Activated CD8-positive, alpha-beta T cell treated with anti-CD3 and anti-CD28 coated beads for 36 hours (primary cell): ENCODE data around the gene PPP2R2C. TPM values are rescaled to one million over a fixed set of nuclear protein-coding genes. Genes with fewer than 3 reads are reported as not detected.

Experiments used
- ATAC-seq: fragments of 200-7000 bp; cut with Tn5 transposase; one replicate; pipeline ENCODE4 v1.10.0; 2021; ENCODE audit warnings: mild to moderate bottlenecking, moderate library complexity
- CTCF ChIA-PET: fragments of 350-600 bp; sonication (Branson Sonifier 250); formaldehyde crosslinking; loops from one replicate; lab custom pipeline; 2021; ENCODE audit warnings: antibody characterized with exemption; lab: Charles Lee
- POLR2A ChIA-PET: fragments of 350-600 bp; sonication (Branson Sonifier 250); formaldehyde crosslinking; loops from one replicate; lab custom pipeline; 2021; ENCODE audit warnings: antibody characterized with exemption; lab: Charles Lee
- DNase-seq: peaks from one replicate; pipeline ENCODE4 v3.0.0-alpha.2; 2020
- H3K27ac Mint-ChIP-seq: one replicate; pipeline ENCODE4 v1.8.0; 2021; ENCODE audit warnings: mild to moderate bottlenecking, mixed read lengths
- H3K27me3 Mint-ChIP-seq: one replicate; pipeline ENCODE4 v1.8.0; 2021; ENCODE audit warnings: mixed read lengths
- H3K36me3 Mint-ChIP-seq: one replicate; pipeline ENCODE4 v1.8.0; 2021; ENCODE audit warnings: low read depth, mixed read lengths
- H3K4me1 Mint-ChIP-seq: one replicate; pipeline ENCODE4 v1.8.0; 2021; ENCODE audit warnings: low read depth, mixed read lengths
- H3K4me3 Mint-ChIP-seq: one replicate; pipeline ENCODE4 v1.8.0; 2021; ENCODE audit warnings: mild to moderate bottlenecking, moderate library complexity, mixed read lengths
- H3K9me3 Mint-ChIP-seq: one replicate; pipeline ENCODE4 v1.8.0; 2021; ENCODE audit warnings: mixed read lengths
- intact Hi-C: fragments of 100-400 bp; cut with micrococcal nuclease; formaldehyde crosslinking; loops from one replicate; pipeline ENCODE4 v1.10.0; 2022
- total RNA-seq, 2 experiments: library from RNA; stranded (reverse); gene quantifications; one replicate each; pipeline ENCODE4 v1.2.3, GENCODE V29; 2021
- TF ChIP-seq, protein P1 (sequence below): fragments of 200-600 bp; IDR thresholded peaks from one replicate; pipeline ENCODE4 v1.8.0; 2022; ENCODE audit warnings: antibody characterized with exemption, mild to moderate bottlenecking

PPP2R2C gene
- total RNA-seq, 2 experiments from 2014 or later = not detected

DNA sequence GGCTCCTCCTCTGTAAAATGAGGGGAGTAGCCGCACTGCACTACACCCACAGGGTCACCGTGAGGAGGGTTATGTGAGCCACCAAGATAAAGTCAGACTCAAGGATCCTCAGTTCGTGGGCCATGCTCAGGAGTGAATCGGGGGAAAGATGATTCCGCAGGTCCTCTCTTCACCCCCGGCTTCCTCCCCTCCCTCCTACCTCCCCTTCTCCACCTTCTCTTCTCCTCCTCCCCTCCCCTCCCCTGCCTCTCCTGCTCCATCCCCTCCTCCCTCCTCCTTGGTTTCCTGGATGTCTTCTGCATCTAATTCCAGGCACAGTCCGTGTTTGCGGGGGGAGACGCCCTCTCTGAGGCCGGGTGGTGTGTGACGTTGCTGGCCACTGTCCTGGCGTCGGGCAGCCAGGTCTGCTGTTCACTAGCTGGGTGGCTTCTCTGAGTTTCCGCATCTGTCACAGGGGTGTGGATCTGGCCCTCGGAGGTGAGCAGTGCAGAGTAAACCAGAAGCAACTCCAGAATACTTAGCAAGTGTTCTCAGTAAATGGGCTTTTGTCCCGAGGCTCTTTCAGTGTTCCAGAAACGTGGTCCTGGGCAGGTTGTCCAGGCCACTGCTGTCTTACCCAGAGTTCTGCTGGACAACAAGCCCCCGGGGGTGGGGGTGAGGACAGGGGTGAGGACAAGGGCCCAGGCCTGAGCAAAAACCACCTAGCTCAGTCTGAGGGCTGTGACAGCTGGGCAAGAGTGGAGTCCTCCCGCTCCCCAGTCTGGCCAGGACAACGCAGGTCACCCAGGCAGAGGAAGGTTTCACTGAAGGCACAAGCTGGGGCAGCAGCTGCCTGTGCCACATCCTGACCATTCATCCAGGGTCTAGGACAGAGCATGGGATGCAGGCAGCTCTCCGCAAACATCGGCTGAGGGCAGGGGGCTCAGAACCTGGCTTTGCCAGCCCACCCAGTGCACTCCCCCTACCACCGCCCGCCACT, 92.4 kb downstream of the PPP2R2C start:
- intact Hi-C loops = no loop called here
- no peaks in the 10 kb centered on the region for H3K9me3 Mint-ChIP-seq
- ATAC-seq (no peak), DNase-seq (no peak)
- no peaks in the 10 kb centered on the region for H3K36me3 Mint-ChIP-seq
- no peaks in the 10 kb centered on the region for H3K4me1 Mint-ChIP-seq
- no peak overlapping the region for H3K27ac Mint-ChIP-seq
- no peak overlapping the region for H3K4me3 Mint-ChIP-seq
- ChIA-PET POLR2A (no interaction called here), CTCF (no interaction called here)
- TF ChIP-seq, protein P1, sequence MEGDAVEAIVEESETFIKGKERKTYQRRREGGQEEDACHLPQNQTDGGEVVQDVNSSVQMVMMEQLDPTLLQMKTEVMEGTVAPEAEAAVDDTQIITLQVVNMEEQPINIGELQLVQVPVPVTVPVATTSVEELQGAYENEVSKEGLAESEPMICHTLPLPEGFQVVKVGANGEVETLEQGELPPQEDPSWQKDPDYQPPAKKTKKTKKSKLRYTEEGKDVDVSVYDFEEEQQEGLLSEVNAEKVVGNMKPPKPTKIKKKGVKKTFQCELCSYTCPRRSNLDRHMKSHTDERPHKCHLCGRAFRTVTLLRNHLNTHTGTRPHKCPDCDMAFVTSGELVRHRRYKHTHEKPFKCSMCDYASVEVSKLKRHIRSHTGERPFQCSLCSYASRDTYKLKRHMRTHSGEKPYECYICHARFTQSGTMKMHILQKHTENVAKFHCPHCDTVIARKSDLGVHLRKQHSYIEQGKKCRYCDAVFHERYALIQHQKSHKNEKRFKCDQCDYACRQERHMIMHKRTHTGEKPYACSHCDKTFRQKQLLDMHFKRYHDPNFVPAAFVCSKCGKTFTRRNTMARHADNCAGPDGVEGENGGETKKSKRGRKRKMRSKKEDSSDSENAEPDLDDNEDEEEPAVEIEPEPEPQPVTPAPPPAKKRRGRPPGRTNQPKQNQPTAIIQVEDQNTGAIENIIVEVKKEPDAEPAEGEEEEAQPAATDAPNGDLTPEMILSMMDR = no peak
- H3K27me3 Mint-ChIP-seq = peaks cover 6% of the 10 kb centered on the region

DNA sequence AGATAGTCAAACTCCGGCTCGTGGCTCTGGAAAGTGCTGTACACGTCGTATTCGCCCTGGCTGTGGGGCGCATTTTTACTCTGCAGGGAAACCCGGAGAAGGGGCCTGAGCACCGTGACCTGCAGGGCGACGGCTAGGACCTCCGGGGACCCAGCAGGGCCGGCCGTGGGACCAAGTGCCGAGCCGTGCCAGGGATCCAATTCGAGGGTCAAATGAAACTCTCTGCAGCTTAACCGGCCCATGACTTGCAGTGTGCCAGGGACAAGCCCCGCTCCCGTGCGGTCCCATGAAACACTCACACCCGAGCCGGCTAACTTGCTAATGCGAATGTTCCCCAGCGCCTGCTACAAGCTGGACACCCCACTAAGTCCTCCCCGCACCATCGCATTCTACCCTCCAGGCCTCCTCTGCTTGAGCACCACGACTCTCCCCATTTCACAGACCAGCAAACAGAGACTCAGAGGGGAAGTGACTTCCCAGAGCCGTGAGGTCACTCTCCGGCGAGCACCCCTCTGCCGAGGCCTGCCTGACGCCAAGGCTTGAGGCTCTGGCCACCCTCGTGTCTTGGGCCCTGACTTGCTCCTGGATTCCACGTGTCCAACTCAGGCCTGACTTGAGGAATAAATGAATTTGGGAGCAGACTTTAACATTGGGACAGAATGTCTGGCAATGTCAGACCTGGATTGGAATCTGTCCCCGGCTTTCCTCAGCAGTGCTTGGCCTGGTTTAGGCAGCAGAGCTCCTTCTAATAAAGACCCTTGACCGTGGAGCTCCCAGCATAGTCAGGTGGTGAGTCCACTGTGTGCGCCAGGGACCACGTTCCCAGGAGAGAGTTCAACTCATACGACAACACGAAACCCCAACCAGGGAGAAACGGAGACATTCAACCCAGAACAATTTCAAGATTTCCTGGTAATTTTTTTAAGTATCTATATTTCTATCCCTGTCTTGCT, 93.6 kb downstream of the PPP2R2C start:
- no peak overlapping the region for H3K27ac Mint-ChIP-seq
- DNase-seq = no peak
- H3K36me3 Mint-ChIP-seq = no peaks in the 10 kb centered on the region
- ChIA-PET CTCF (no interaction called here), POLR2A (no interaction called here)
- TF ChIP-seq, protein P1 = no peak
- H3K4me1 Mint-ChIP-seq = no peaks in the 10 kb centered on the region
- no peaks in the 10 kb centered on the region for H3K9me3 Mint-ChIP-seq
- intact Hi-C loops = no loop called here
- no peak overlapping the region for H3K4me3 Mint-ChIP-seq
- no peak for ATAC-seq
- peaks cover 6% of the 10 kb centered on the region for H3K27me3 Mint-ChIP-seq

DNA sequence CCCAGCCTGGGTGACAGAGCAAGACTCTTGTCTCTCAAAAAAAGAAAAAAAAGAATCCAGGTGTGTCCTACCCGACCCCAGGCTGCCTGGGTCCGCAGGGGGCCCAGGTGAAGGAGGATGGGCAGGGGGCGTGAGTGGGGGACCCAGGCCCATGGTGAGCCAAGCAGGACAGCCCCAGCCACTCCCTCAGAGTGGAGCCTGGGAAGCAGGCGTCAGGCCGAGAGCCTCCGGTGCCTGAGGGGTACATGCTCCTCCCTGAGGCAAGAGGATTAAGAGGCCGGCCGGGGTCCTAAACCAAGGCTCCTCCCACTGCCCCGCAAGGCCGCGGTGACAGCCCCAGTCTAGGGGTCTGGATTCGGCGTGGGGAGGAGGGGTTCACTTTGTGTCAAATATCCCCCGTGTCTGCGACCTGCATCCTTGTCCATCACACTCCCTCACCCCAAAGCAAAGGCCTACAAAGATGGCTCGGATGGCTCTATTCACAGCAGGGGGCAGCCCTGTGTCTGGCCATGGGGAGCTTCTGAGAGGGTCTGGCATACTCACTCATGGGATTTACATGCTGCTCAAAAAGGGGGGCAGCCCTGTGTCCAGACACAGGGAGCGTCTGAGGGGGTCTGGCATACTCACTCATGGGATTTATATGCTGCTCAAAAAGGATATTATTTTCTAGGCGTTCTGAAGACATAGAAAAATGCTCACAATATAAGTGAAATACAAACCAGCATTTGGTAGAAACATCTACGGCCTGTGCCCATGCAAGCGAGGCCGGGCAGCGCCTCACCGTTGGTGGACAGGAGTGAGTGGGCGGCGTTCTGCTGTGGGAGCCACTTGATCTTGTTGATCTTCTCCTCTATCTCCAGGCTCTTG, 94.6 kb downstream of the PPP2R2C start:
- CTCF ChIA-PET = no interaction called here
- no peaks in the 10 kb centered on the region for H3K4me1 Mint-ChIP-seq
- POLR2A ChIA-PET = no interaction called here
- H3K4me3 Mint-ChIP-seq = no peak overlapping the region
- H3K27me3 Mint-ChIP-seq = peaks cover 6% of the 10 kb centered on the region
- DNase-seq (no peak), ATAC-seq (no peak)
- intact Hi-C loops = no loop called here
- H3K9me3 Mint-ChIP-seq = no peaks in the 10 kb centered on the region
- TF ChIP-seq, protein P1 = no peak
- no peaks in the 10 kb centered on the region for H3K36me3 Mint-ChIP-seq
- no peak overlapping the region for H3K27ac Mint-ChIP-seq

DNA sequence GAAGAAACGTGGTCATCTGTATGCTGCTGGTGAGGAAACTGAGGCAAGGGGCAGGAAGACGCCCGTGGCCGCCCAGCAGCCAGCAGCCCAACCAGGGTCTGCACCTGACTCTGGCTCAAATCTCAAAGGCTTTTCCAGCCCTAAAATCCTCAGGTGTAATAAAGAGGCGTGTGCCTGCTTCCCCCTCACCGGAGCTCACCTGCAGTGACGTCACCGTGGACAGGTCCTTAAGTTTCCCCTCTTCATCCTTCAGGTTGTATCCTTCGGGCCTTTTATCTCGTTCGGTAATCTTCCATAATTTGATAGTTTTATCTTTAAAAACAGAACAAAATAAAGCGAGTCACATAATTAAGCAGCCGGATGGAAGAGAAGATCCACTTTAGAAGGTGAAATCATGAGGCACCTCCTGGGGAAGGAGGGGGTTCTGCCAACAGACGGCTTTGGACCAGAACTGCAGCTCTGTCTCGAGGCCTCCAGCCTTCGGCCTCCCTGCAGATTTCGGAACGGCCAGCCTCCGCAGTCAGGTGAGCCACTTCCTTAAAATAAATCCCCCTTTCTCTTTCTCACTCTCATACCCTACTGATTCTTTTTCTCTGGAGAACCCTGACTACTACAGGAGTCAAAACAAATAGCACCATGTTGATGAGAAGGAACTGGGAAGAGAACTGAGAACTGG, 96.7 kb downstream of the PPP2R2C start:
- Mint-ChIP-seq H3K4me3 (no peak overlapping the region), H3K36me3 (no peaks in the 10 kb centered on the region), H3K9me3 (no peaks in the 10 kb centered on the region), H3K27ac (no peak overlapping the region), H3K4me1 (no peaks in the 10 kb centered on the region), H3K27me3 (peaks cover 2% of the 10 kb centered on the region)
- POLR2A ChIA-PET = interaction anchor here (0.6 kb wide), 1 partner anchor 579 kb away, joined by 5 read pairs; no protein-coding TSS in a partner anchor
- ATAC-seq = no peak
- intact Hi-C loops = no loop called here
- TF ChIP-seq, protein P1 = no peak
- CTCF ChIA-PET = no interaction called here
- DNase-seq = no peak
